Left renal pelvis (tissue), 4 donors: ENCODE results near the gene SSTR3. TPM values are rescaled to one million over a fixed set of nuclear protein-coding genes. Genes with fewer than 3 reads are reported as not detected.

Experiments
- DNase-seq, 4 donors: peaks; one replicate each; pipeline ENCODE4 v3.0.0-alpha.2; 2013; ENCODE audit warnings: low read depth in 4 of 4, low spot score in 3 of 4
- polyA plus RNA-seq, 4 donors: library from polyadenylated mRNA; unstranded; fragments of 120-200 nt; gene quantifications; one replicate each; pipeline ENCODE4 v1.2.1, GENCODE V29; 2013; ENCODE audit not compliant: insufficient read length in 4 of 4

Gene SSTR3
- polyA plus RNA-seq, 4 donors: 0.55 to 0.98 (median 0.79) TPM

- DNase-seq: no peak
These were observed 56.3 kb downstream of the SSTR3 start for GRCh38 chr22:37155971-37156370.

GRCh38 chr22:37154925-37155712, 57.2 kb downstream of the SSTR3 start:
- DNase-seq: no peak

Other genes starting within 250 kb of the SSTR3 start
- 10 to 100 TPM; 13.0 to 64.4 (median 37.9) TPM for gene TST, start 193.0 kb downstream of the SSTR3 start, polyA plus RNA-seq
- gene MPST, start 192.7 kb downstream of the SSTR3 start, polyA plus RNA-seq: 10 to 100 TPM; 33.3 to 75.5 (median 46.1) TPM
- gene KCTD17, start 160.7 kb downstream of the SSTR3 start, polyA plus RNA-seq: 10 to 100 TPM; 24.7 to 33.6 (median 25.4) TPM
- under 1 TPM; 0.16 to 0.50 (median 0.26) TPM for gene TMPRSS6, start 102.8 kb downstream of the SSTR3 start, polyA plus RNA-seq
- 1 to 10 TPM in 2 of 4 donors, under 1 TPM in 2; 0.79 to 1.4 (median 1.1) TPM for gene IL2RB, start 62.6 kb downstream of the SSTR3 start, polyA plus RNA-seq
- gene C1QTNF6, start 24.2 kb downstream of the SSTR3 start, polyA plus RNA-seq: 10 to 100 TPM; 26.1 to 52.3 (median 30.9) TPM
- gene RAC2, start 31.8 kb upstream of the SSTR3 start, polyA plus RNA-seq: 10 to 100 TPM in 1 of 4 donors, 1 to 10 TPM in 3; 6.2 to 13.6 (median 8.1) TPM
- gene CYTH4, start 70.0 kb upstream of the SSTR3 start, polyA plus RNA-seq: 1 to 10 TPM; 3.4 to 6.2 (median 4.0) TPM
- 1 to 10 TPM in 3 of 4 donors, under 1 TPM in 1; 0.54 to 5.3 (median 1.4) TPM for gene ELFN2, start 215.0 kb upstream of the SSTR3 start, polyA plus RNA-seq